HepG2 (cell line): Measurements from ENCODE around the gene RAB6A. TPM values are rescaled to one million over a fixed set of nuclear protein-coding genes. Genes with fewer than 3 reads are reported as not detected.
A peak's percentile ranks its signal among the peaks of the same experiment; 100 is the strongest.

Experiments used
- ATF4 ChIP-seq, 2 experiments: fragments of 450-650 bp in 1 of 2; sonication (generic) in 1 of 2; formaldehyde crosslinking; IDR thresholded peaks; 2 replicates each; pipeline versions ENCODE4 v1.5.0 to v1.8.0; 2020 to 2022; ENCODE audit warnings: mild to moderate bottlenecking in 1 of 2, missing genetic modification reagents in 1 of 2
- CCAR2 ChIP-seq: fragments of 200-400 bp; formaldehyde crosslinking; optimal IDR thresholded peaks from 2 replicates; pipeline ENCODE3; 2018; ENCODE audit warnings: low read depth, mild to moderate bottlenecking, low read length, moderate library complexity
- EP300 ChIP-seq, 3 experiments: sonication (generic) in 1 of 3; formaldehyde crosslinking in 1 of 3; IDR thresholded peaks; 2 replicates each; pipeline versions ENCODE4 v1.5.1 to v1.6.1; 2011 to 2020; ENCODE audit warnings: low read depth in 2 of 3, low read length in 2 of 3, borderline replicate concordance in 1 of 3, improper control_type of control experiment in 1 of 3, mild to moderate bottlenecking in 1 of 3, missing genetic modification reagents in 1 of 3, moderate library complexity in 1 of 3
- FUBP1 ChIP-seq: sonication (generic); formaldehyde crosslinking; IDR thresholded peaks from 2 replicates; pipeline ENCODE4 v1.5.1; 2020; ENCODE audit warnings: missing genetic modification reagents, mild to moderate bottlenecking, borderline replicate concordance
- GMEB2 ChIP-seq: IDR thresholded peaks from 2 replicates; pipeline ENCODE4 v1.6.1; 2016; ENCODE audit warnings: missing biosample characterization, missing genetic modification reagents, low read depth
- IKZF4 ChIP-seq: sonication (generic); formaldehyde crosslinking; IDR thresholded peaks from 2 replicates; pipeline ENCODE4 v1.5.1; 2020; ENCODE audit warnings: borderline replicate concordance, mild to moderate bottlenecking, low read depth, missing genetic modification reagents; ENCODE audit errors: not compliant biosample characterization
- MED8 ChIP-seq: sonication (generic); formaldehyde crosslinking; IDR thresholded peaks from 2 replicates; pipeline ENCODE4 v1.8.1; 2023; ENCODE audit warnings: mild to moderate bottlenecking, missing genetic modification reagents; ENCODE audit not compliant: insufficient replicate concordance
- NR0B2 ChIP-seq: sonication (generic); formaldehyde crosslinking; IDR thresholded peaks from 2 replicates; pipeline ENCODE4 v1.4.0; 2020; ENCODE audit warnings: mild to moderate bottlenecking, missing genetic modification reagents
- PAX8 ChIP-seq: sonication (generic); formaldehyde crosslinking; IDR thresholded peaks from 2 replicates; pipeline ENCODE4 v1.8.0; 2022; ENCODE audit warnings: mild to moderate bottlenecking, missing genetic modification reagents, borderline replicate concordance
- PHF20 ChIP-seq: sonication (generic); formaldehyde crosslinking; IDR thresholded peaks from 2 replicates; pipeline ENCODE4 v1.5.0; 2020; ENCODE audit warnings: mild to moderate bottlenecking, missing genetic modification reagents
- REXO4 ChIP-seq: sonication (generic); formaldehyde crosslinking; IDR thresholded peaks from 2 replicates; pipeline ENCODE4 v1.8.0; 2022; ENCODE audit warnings: missing genetic modification reagents, mild to moderate bottlenecking, borderline replicate concordance
- ZBTB21 ChIP-seq: sonication (generic); formaldehyde crosslinking; IDR thresholded peaks from 2 replicates; pipeline ENCODE4 v1.4.0; 2020; ENCODE audit warnings: missing genetic modification reagents
- ZFX ChIP-seq: sonication (generic); formaldehyde crosslinking; IDR thresholded peaks from 2 replicates; pipeline ENCODE4 v1.4.0; 2020; ENCODE audit warnings: mild to moderate bottlenecking, low read depth, missing genetic modification reagents, moderate library complexity
- ZNF124 ChIP-seq: sonication (generic); formaldehyde crosslinking; IDR thresholded peaks from 2 replicates; pipeline ENCODE4 v1.4.0; 2020; ENCODE audit warnings: missing genetic modification reagents
- ZNF362 ChIP-seq: sonication (generic); formaldehyde crosslinking; IDR thresholded peaks from 2 replicates; pipeline ENCODE4 v1.4.0; 2020; ENCODE audit warnings: missing genetic modification reagents, mild to moderate bottlenecking, borderline replicate concordance
- ZNF687 ChIP-seq: sonication (generic); formaldehyde crosslinking; IDR thresholded peaks from 2 replicates; pipeline ENCODE4 v1.5.1; 2020; ENCODE audit warnings: mild to moderate bottlenecking, missing genetic modification reagents, moderate library complexity
- ZNF761 ChIP-seq: sonication (generic); formaldehyde crosslinking; conservative IDR thresholded peaks from 2 replicates; pipeline ENCODE4 v1.4.0; 2020; ENCODE audit warnings: mild to moderate bottlenecking, missing genetic modification reagents
- polyA plus RNA-seq, 8 experiments: library from polyadenylated mRNA; depleted of rRNA in 3 of 8; stranded (reverse) in 7 of 8; unstranded in 1 of 8; fragments of >200 nt; fragmentation: Illumina TruSeq in 4 of 8; extraction: Trizol in 4 of 8; gene quantifications; 2 replicates each; pipeline versions ENCODE4 v1.2.1 to v1.2.3, GENCODE V29; 2011 to 2016; ENCODE audit warnings: low read depth in 4 of 8, missing spikeins in 1 of 8, mixed read lengths in 1 of 8; ENCODE audit not compliant: insufficient read depth in 1 of 8
- total RNA-seq, 5 experiments: library from RNA; depleted of rRNA; stranded (reverse); fragments of >200 nt; fragmentation: Illumina TruSeq; extraction: Trizol; gene quantifications; 2 replicates each; pipeline ENCODE4 v1.2.3, GENCODE V29; 2016; ENCODE audit warnings: low read depth in 1 of 5

Gene RAB6A
- total and polyA plus RNA-seq, 2 of the 13 experiments (the other 11 are each of a cell fraction or from before 2014, with no cell fraction given), result 74.3 to 121 TPM

- no peak for TF ChIP-seq MED8
- TF ChIP-seq ATF4 (CRISPR knock-in tag; IDR thresholded peaks at IDR 0.05), result 0 out of 4 replicates have a peak, but pooled peaks of 1 of the 2 experiments have one; percentile 9
- no peak for TF ChIP-seq FUBP1 (CRISPR knock-in tag)
- no peak for TF ChIP-seq ZNF761 (CRISPR knock-in tag)
- no peak for TF ChIP-seq PAX8 (CRISPR knock-in tag)
- no peak for TF ChIP-seq REXO4
- peak; percentile 85 for TF ChIP-seq ZNF687
- TF ChIP-seq ZFX (CRISPR knock-in tag), result peak; percentile 49; the same call in 1 of the 2 replicates
- no peak for TF ChIP-seq ZBTB21 (CRISPR knock-in tag)
- no peak for TF ChIP-seq ZNF124 (CRISPR knock-in tag)
- TF ChIP-seq GMEB2 (CRISPR knock-in tag), result no peak
- no peak for TF ChIP-seq CCAR2
- no peak for TF ChIP-seq IKZF4 (CRISPR knock-in tag)
- no peak for TF ChIP-seq PHF20 (CRISPR knock-in tag)
- no peak for TF ChIP-seq ZNF362 (CRISPR knock-in tag)
- TF ChIP-seq NR0B2, result no peak
- no peak for TF ChIP-seq EP300 (IDR thresholded peaks at IDR 0.05; ENCODE audit: low read depth in 2 of 2, low read length in 2 of 2)
- no peak for TF ChIP-seq EP300 (CRISPR knock-in tag; IDR thresholded peaks at IDR 0.05; ENCODE audit: borderline replicate concordance)
Observed at GRCh38 chr11:73647459-73648100, 113.3 kb downstream of the RAB6A start (continued).
